Transverse colon (tissue), 4 donors: ENCODE results near the gene HIVEP3.

Source experiments
- CTCF ChIP-seq, 5 experiments: fragments of 200-600 bp in 3 of 5; fragments of 450-650 bp in 2 of 5; sonication (generic) in 3 of 5; IDR thresholded peaks; 1 replicate in 2 of 5; 2 replicates in 3 of 5; pipeline ENCODE4 v1.5.1; 2016 to 2017; ENCODE audit warnings: antibody characterized with exemption in 5 of 5, inconsistent platforms in 3 of 5, mild to moderate bottlenecking in 2 of 5, moderate library complexity in 1 of 5
- EP300 ChIP-seq: sonication (generic); formaldehyde crosslinking; IDR thresholded peaks from one replicate; pipeline ENCODE4 v1.6.1; 2017; ENCODE audit warnings: antibody characterized with exemption, low read depth
- POLR2A ChIP-seq: fragments of 450-650 bp; IDR thresholded peaks from one replicate; pipeline ENCODE4 v1.6.1; 2016; ENCODE audit warnings: antibody characterized with exemption, mild to moderate bottlenecking, moderate library complexity
- POLR2AphosphoS5 ChIP-seq, 3 donors: sonication (generic); formaldehyde crosslinking; IDR thresholded peaks; one replicate each; pipeline ENCODE4 v1.6.1; 2016; ENCODE audit warnings: antibody characterized with exemption in 3 of 3

GRCh38 chr1:41591891-41592290 lies 326.8 kb downstream of the HIVEP3 start:
- TF ChIP-seq CTCF (IDR thresholded peaks at IDR 0.05): no peak
- TF ChIP-seq POLR2A: no peak
- TF ChIP-seq POLR2AphosphoS5 (IDR thresholded peaks at IDR 0.05): no peak
- TF ChIP-seq EP300: no peak
